ENCODE data around the gene PRKCE. TPM values are rescaled to one million over a fixed set of nuclear protein-coding genes. Genes with fewer than 3 reads are reported as not detected.

PRKCE gene
- total RNA-seq, 1 experiment from 2014 or later, result 1.3 TPM

GRCh38 chr2:45826884-45827635 lies 175.6 kb downstream of the PRKCE start:
- Histone ChIP-seq H3K18ac (ENCODE audit: insufficient read length, low read depth, low read length) (no peak overlapping the region), H4K8ac (replicated peaks; ENCODE audit: insufficient read length, low read depth, low read length) (no peak overlapping the region), H3K23ac (ENCODE audit: insufficient read length, low read depth, low read length) (no peak overlapping the region), H3T11ph (ENCODE audit: low read length) (no peak overlapping the region), H2BK5ac (ENCODE audit: insufficient read length, low read length) (no peak overlapping the region), H2AK5ac (ENCODE audit: insufficient read length, low read length) (no peak overlapping the region), H3K23me2 (ENCODE audit: insufficient read length, low read depth, low read length, poor library complexity, severe bottlenecking) (no peaks in the 10 kb centered on the region), H2BK120ac (ENCODE audit: low read depth, low read length, poor library complexity, severe bottlenecking) (no peak overlapping the region), H3K79me2 (ENCODE audit: insufficient read depth, low read length) (no peaks in the 10 kb centered on the region), H3K79me1 (ENCODE audit: insufficient read depth, low read depth, low read length, poor library complexity, severe bottlenecking) (no peaks in the 10 kb centered on the region), H2AFZ (ENCODE audit: low read length) (no peak overlapping the region), H2BK20ac (ENCODE audit: low read depth, low read length, poor library complexity, severe bottlenecking) (no peak overlapping the region), H3K14ac (ENCODE audit: insufficient read depth, low read length) (no peak overlapping the region), H4K5ac (ENCODE audit: insufficient read length, low read depth, low read length) (no peak overlapping the region), H3K27me3 (ENCODE audit: insufficient read depth, low read length) (no peaks in the 10 kb centered on the region), H3K9ac (ENCODE audit: extremely low read depth, insufficient read length, low read length) (no peak overlapping the region), H3K27ac (ENCODE audit: insufficient read length, low read depth, low read length) (no peak overlapping the region), H2BK15ac (ENCODE audit: low read depth, low read length) (no peak overlapping the region), H3K56ac (ENCODE audit: insufficient read length, low read depth, low read length) (no peak overlapping the region), H3K4me1 (ENCODE audit: insufficient read depth, low read length) (no peaks in the 10 kb centered on the region), H3K9me3 (ENCODE audit: control insufficient read depth, low read depth, low read length) (no peaks in the 10 kb centered on the region), H4K91ac (ENCODE audit: insufficient read length, low read depth, low read length) (no peak overlapping the region), H2BK12ac (ENCODE audit: insufficient read length, low read depth, low read length) (no peak overlapping the region), H3K4me2 (ENCODE audit: insufficient read depth, insufficient read length, low read length) (no peak overlapping the region), H3K4ac (ENCODE audit: low read depth, low read length) (no peak overlapping the region), H4K20me1 (ENCODE audit: control insufficient read depth, insufficient read depth, insufficient read length) (no peaks in the 10 kb centered on the region)
- Mint-ChIP-seq H3K36me3 (ENCODE audit: insufficient read depth in 1 of 3, low read depth in 3 of 3) (peaks cover 4 to 19% (median 5%) of the 10 kb centered on the region in 3 experiments; a peak in 4 of 7 replicates), H3K27me3 (ENCODE audit: low read depth) (no peaks in the 10 kb centered on the region), H3K27ac (no peak overlapping the region), H3K4me3 (no peak overlapping the region), H3K9me3 (peaks cover 16 to 20% of the 10 kb centered on the region in 2 experiments), H3K4me1 (peaks cover 9 to 12% of the 10 kb centered on the region in 2 experiments)
- no CpG with 5 or more reads among the region's 10 CpGs for WGBS (ENCODE audit: extremely low coverage, insufficient read length, low lambda C conversion rate)
- DNase-seq, result no peak
- TF ChIP-seq CTCF (conservative IDR thresholded peaks at IDR 0.05), result no peak
